HepG2 (cell line): ENCODE measurements around the gene WDR31. TPM values are rescaled to one million over a fixed set of nuclear protein-coding genes. Genes with fewer than 3 reads are reported as not detected.
A peak's percentile ranks its signal among the peaks of the same experiment; 100 is the strongest.

Source experiments
- CEBPZ ChIP-seq: IDR thresholded peaks from 2 replicates; pipeline ENCODE4 v1.6.1; 2012; ENCODE audit warnings: low read length, improper control_type of control experiment
- CREB1 ChIP-seq, 2 experiments: fragments of 450-650 bp in 1 of 2; IDR thresholded peaks; 2 replicates each; pipeline ENCODE4 v1.6.1; 2016 to 2017; ENCODE audit warnings: control low read depth in 1 of 2, mild to moderate bottlenecking in 1 of 2, missing compliant biosample characterization in 1 of 2, missing genetic modification characterization in 1 of 2
- CTCF ChIP-seq: sonication (generic); formaldehyde crosslinking; IDR thresholded peaks from 2 replicates; pipeline ENCODE4 v1.5.0; 2020; ENCODE audit warnings: mild to moderate bottlenecking, missing genetic modification reagents, moderate library complexity
- FOXO4 ChIP-seq: sonication (generic); formaldehyde crosslinking; conservative IDR thresholded peaks from 2 replicates; pipeline ENCODE4 v1.8.1; 2023; ENCODE audit warnings: missing genetic modification reagents
- GTF2F1 ChIP-seq: fragments of 150-350 bp; IDR thresholded peaks from 2 replicates; pipeline ENCODE4 v1.6.1; 2014; ENCODE audit warnings: low read length
- HINFP ChIP-seq: sonication (generic); formaldehyde crosslinking; IDR thresholded peaks from 2 replicates; pipeline ENCODE4 v1.4.0; 2020; ENCODE audit warnings: low read depth, mild to moderate bottlenecking, missing genetic modification reagents
- MED13 ChIP-seq: sonication (generic); formaldehyde crosslinking; IDR thresholded peaks from 2 replicates; pipeline ENCODE4 v1.5.0; 2020; ENCODE audit warnings: missing genetic modification reagents
- NFE2 ChIP-seq: sonication (generic); formaldehyde crosslinking; IDR thresholded peaks from 2 replicates; pipeline ENCODE4 v1.4.0; 2020; ENCODE audit warnings: missing genetic modification reagents
- NR3C1 ChIP-seq: sonication (generic); formaldehyde crosslinking; IDR thresholded peaks from 2 replicates; pipeline ENCODE4 v1.4.0; 2020; ENCODE audit warnings: missing genetic modification reagents
- ONECUT2 ChIP-seq: sonication (generic); formaldehyde crosslinking; IDR thresholded peaks from 2 replicates; pipeline ENCODE4 v1.4.0; 2020; ENCODE audit warnings: missing genetic modification reagents
- STAG1 ChIP-seq: sonication (generic); formaldehyde crosslinking; IDR thresholded peaks from 2 replicates; pipeline ENCODE4 v1.4.0; 2020; ENCODE audit warnings: missing genetic modification reagents
- ZBTB21 ChIP-seq: sonication (generic); formaldehyde crosslinking; IDR thresholded peaks from 2 replicates; pipeline ENCODE4 v1.4.0; 2020; ENCODE audit warnings: missing genetic modification reagents
- ZBTB25 ChIP-seq: IDR thresholded peaks from 2 replicates; pipeline ENCODE4 v1.6.1; 2018; ENCODE audit warnings: missing genetic modification reagents
- ZBTB3 ChIP-seq: sonication (generic); formaldehyde crosslinking; IDR thresholded peaks from 2 replicates; pipeline ENCODE4 v1.4.0; 2020; ENCODE audit warnings: low read depth, mild to moderate bottlenecking, moderate library complexity, missing genetic modification reagents, borderline replicate concordance
- ZNF329 ChIP-seq: sonication (generic); formaldehyde crosslinking; IDR thresholded peaks from 2 replicates; pipeline ENCODE4 v1.9.0; 2021; ENCODE audit warnings: low read depth, mild to moderate bottlenecking, missing genetic modification reagents
- ZNF513 ChIP-seq: sonication (generic); formaldehyde crosslinking; conservative IDR thresholded peaks from 2 replicates; pipeline ENCODE4 v1.5.0; 2020; ENCODE audit warnings: missing genetic modification reagents
- ZNF556 ChIP-seq: sonication (generic); formaldehyde crosslinking; IDR thresholded peaks from 2 replicates; pipeline ENCODE4 v1.4.0; 2020; ENCODE audit warnings: mild to moderate bottlenecking, missing genetic modification reagents, borderline replicate concordance
- ZNF749 ChIP-seq: sonication (generic); formaldehyde crosslinking; IDR thresholded peaks from 2 replicates; pipeline ENCODE4 v1.8.0; 2022; ENCODE audit warnings: mild to moderate bottlenecking, missing genetic modification reagents, moderate library complexity, borderline replicate concordance
- polyA plus RNA-seq, 8 experiments: library from polyadenylated mRNA; depleted of rRNA in 3 of 8; stranded (reverse) in 7 of 8; unstranded in 1 of 8; fragments of >200 nt; fragmentation: Illumina TruSeq in 4 of 8; extraction: Trizol in 4 of 8; gene quantifications; 2 replicates each; pipeline versions ENCODE4 v1.2.1 to v1.2.3, GENCODE V29; 2011 to 2016; ENCODE audit warnings: low read depth in 4 of 8, missing spikeins in 1 of 8, mixed read lengths in 1 of 8; ENCODE audit not compliant: insufficient read depth in 1 of 8
- total RNA-seq, 5 experiments: library from RNA; depleted of rRNA; stranded (reverse); fragments of >200 nt; fragmentation: Illumina TruSeq; extraction: Trizol; gene quantifications; 2 replicates each; pipeline ENCODE4 v1.2.3, GENCODE V29; 2016; ENCODE audit warnings: low read depth in 1 of 5

Gene WDR31
- total and polyA plus RNA-seq, 2 of the 13 experiments (the other 11 are each of a cell fraction or from before 2014, with no cell fraction given), result 0.33 to 1.7 TPM

GRCh38 chr9:113340011-113340699 is at the start of gene WDR31 (continued):
- peak; percentile 84 for TF ChIP-seq ZBTB25 (CRISPR knock-in tag)
- TF ChIP-seq CREB1 (IDR thresholded peaks at IDR 0.05), result peak; percentile 8; the same call in 1 of the 2 replicates
- peak; percentile 79 for TF ChIP-seq CREB1 (CRISPR knock-in tag; IDR thresholded peaks at IDR 0.05)
- no peak for TF ChIP-seq ZBTB3 (CRISPR knock-in tag)
- no peak for TF ChIP-seq NFE2 (CRISPR knock-in tag)
- peak; percentile 82; the same call in 1 of the 2 replicates for TF ChIP-seq ZNF749 (CRISPR knock-in tag)
- peak; percentile 30; the same call in 1 of the 2 replicates for TF ChIP-seq STAG1 (CRISPR knock-in tag)
- TF ChIP-seq HINFP (CRISPR knock-in tag), result no peak
- TF ChIP-seq ZNF513 (CRISPR knock-in tag), result no peak
- TF ChIP-seq NR3C1, result no peak
- no peak for TF ChIP-seq ZNF329 (CRISPR knock-in tag)
- TF ChIP-seq ZBTB21 (CRISPR knock-in tag), result no peak
- TF ChIP-seq FOXO4 (CRISPR knock-in tag), result no peak
- TF ChIP-seq ONECUT2 (CRISPR knock-in tag), result no peak
- peak; percentile 72; the same call in 1 of the 2 replicates for TF ChIP-seq MED13 (CRISPR knock-in tag)
- peak; percentile 92 for TF ChIP-seq ZNF556 (CRISPR knock-in tag)
- peak; percentile 43; the same call in 1 of the 2 replicates for TF ChIP-seq CTCF (CRISPR knock-in tag)
- TF ChIP-seq GTF2F1, result no peak
- TF ChIP-seq CEBPZ, result no peak
